GM18951 (cell line): ENCODE measurements around the gene GOT2.

Source experiments
- POLR2A ChIP-seq: IDR thresholded peaks from 4 replicates; pipeline ENCODE4 v1.6.1; 2011; ENCODE audit warnings: mild to moderate bottlenecking; ENCODE audit not compliant: insufficient read length, insufficient read depth; ENCODE audit errors: extremely low read depth
- in situ Hi-C: fragments of 300-500 bp; cut with MboI; formaldehyde crosslinking; loops from one replicate; pipeline ENCODE4 v1.12.0; 2022; ENCODE audit warnings: low sequenced_read_pairs, mixed read lengths, inconsistent platforms; ENCODE audit not compliant: unreplicated experiment

The GOT2 gene

DNA sequence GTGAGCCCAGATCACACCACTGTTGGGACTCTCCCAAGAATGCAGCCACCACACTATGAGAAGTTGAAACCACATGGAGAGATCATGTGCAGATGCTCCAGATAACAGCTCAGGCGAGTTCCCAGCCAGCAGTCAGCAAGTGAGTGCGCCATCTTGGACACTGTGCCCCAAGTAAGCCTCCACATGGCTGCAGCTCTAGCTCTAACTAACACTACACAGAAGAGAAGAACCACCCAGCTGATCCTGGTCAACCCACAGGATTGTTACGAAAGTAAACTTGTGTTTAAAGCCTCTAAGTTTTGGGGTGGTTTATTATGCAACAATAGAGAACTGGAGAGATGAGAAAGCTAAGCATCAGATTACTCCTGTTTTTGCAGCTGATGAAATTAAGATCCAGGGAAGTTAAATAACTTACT is 75.3 kb downstream of the GOT2 start:
- in situ Hi-C loops: loop anchor here (25.0 kb wide), 1 partner anchor 322 kb away; no protein-coding TSS in a partner anchor
- TF ChIP-seq POLR2A: no peak
